GM12878 (cell line): ENCODE data around the gene CRIM1. TPM values are rescaled to one million over a fixed set of nuclear protein-coding genes. Genes with fewer than 3 reads are reported as not detected.

Experiments
- ATAC-seq: fragments of 200-7000 bp; cut with Tn5 transposase; 3 replicates; pipeline ENCODE4 v1.9.1; 2020; ENCODE audit warnings: mild to moderate bottlenecking, moderate library complexity
- BruUV-seq: library from RNA; stranded (reverse); fragments of 400-500 nt; replicated peaks from 2 replicates; lab custom pipeline; 2021; lab: Mats Ljungman, UMichigan
- CTCF ChIA-PET: fragments of 300-600 bp; sonication (Branson Sonifier 250); formaldehyde crosslinking; extraction: SDS; loops from one replicate; lab custom pipeline; 2021; ENCODE audit warnings: inconsistent platforms; lab: Yijun Ruan, JAX
- POLR2A ChIA-PET: fragments of 350-600 bp; formaldehyde crosslinking; extraction: SDS; loops from one replicate; lab custom pipeline; 2021; ENCODE audit warnings: inconsistent platforms; lab: Charles Lee
- RAD21 ChIA-PET: fragments of 300-600 bp; sonication (Branson Sonifier 250); formaldehyde crosslinking; loops from one replicate; lab custom pipeline; 2023; ENCODE audit warnings: antibody characterized with exemption; ENCODE audit not compliant: unreplicated experiment; lab: Charles Lee
- SMC1A ChIA-PET: fragments of 300-600 bp; sonication (Branson Sonifier 250); formaldehyde crosslinking; loops from one replicate; lab custom pipeline; 2023; ENCODE audit not compliant: unreplicated experiment, uncharacterized antibody; lab: Charles Lee
- DNase-seq: peaks from one replicate; pipeline ENCODE4 v3.0.0-alpha.2; 2011; ENCODE audit warnings: low read depth, low spot score
- FAIRE-seq: peaks from 3 replicates; lab custom pipeline; 2011; peaks lifted over from hg19 to GRCh38; lab: Jason Lieb, UNC
- H2AFZ ChIP-seq: 2 replicates; pipeline ENCODE4 v1.6.0; 2011; ENCODE audit warnings: low read depth, low read length, control low read depth; ENCODE audit not compliant: control insufficient read depth
- H3K27ac ChIP-seq: 2 replicates; pipeline ENCODE4 v1.5.1; 2011; ENCODE audit warnings: control low read depth; ENCODE audit not compliant: control insufficient read depth, insufficient read depth
- H3K27me3 ChIP-seq, 2 experiments: replicated peaks in 1 of 2; 2 replicates each; pipeline versions ENCODE4 v1.6.0 to v1.6.1; 2011; ENCODE audit warnings: low read length in 1 of 2; ENCODE audit not compliant: control insufficient read depth in 2 of 2, insufficient read depth in 2 of 2
- H3K36me3 ChIP-seq, 2 experiments: 2 replicates each; pipeline ENCODE4 v1.5.1; 2011; ENCODE audit warnings: low read length in 1 of 2; ENCODE audit not compliant: control insufficient read depth in 2 of 2, insufficient read depth in 2 of 2
- H3K4me1 ChIP-seq: 2 replicates; pipeline ENCODE4 v1.6.1; 2011; ENCODE audit warnings: mild to moderate bottlenecking, low read length, moderate library complexity, mixed read lengths; ENCODE audit not compliant: control insufficient read depth, insufficient read depth
- H3K4me2 ChIP-seq: 2 replicates; pipeline ENCODE4 v1.6.0; 2011; ENCODE audit warnings: control low read depth; ENCODE audit not compliant: control insufficient read depth, insufficient read depth
- H3K4me3 ChIP-seq: fragments of 200-600 bp; sonication (generic); 2 replicates; pipeline ENCODE4 v1.5.1; 2016
- H3K79me2 ChIP-seq: 2 replicates; pipeline ENCODE4 v1.6.0; 2011; ENCODE audit warnings: low read length; ENCODE audit not compliant: control insufficient read depth, insufficient read depth
- H3K9ac ChIP-seq: 2 replicates; pipeline ENCODE4 v1.8.0; 2011; ENCODE audit warnings: low read length, control low read depth, mixed read lengths; ENCODE audit not compliant: control insufficient read depth, insufficient read depth
- H3K9me3 ChIP-seq: replicated peaks from 3 replicates; pipeline ENCODE4 v1.5.1; 2011; ENCODE audit warnings: mild to moderate bottlenecking, low read length; ENCODE audit not compliant: control insufficient read depth, insufficient read depth
- H4K20me1 ChIP-seq: 2 replicates; pipeline ENCODE4 v1.6.0; 2011; ENCODE audit not compliant: control insufficient read depth, insufficient read depth
- BHLHE40 ChIP-seq, 2 experiments: fragments of 450-650 bp in 1 of 2; IDR thresholded peaks; 2 replicates each; pipeline ENCODE4 v1.6.1; 2011 to 2017; ENCODE audit warnings: low read depth in 2 of 2, borderline replicate concordance in 1 of 2, improper control_type of control experiment in 1 of 2, low read length in 1 of 2, mild to moderate bottlenecking in 1 of 2
- MTA3 ChIP-seq: IDR thresholded peaks from 2 replicates; pipeline ENCODE4 v1.6.1; 2012; ENCODE audit warnings: low read length, inconsistent platforms, borderline replicate concordance
- NKRF ChIP-seq: fragments of 450-650 bp; conservative IDR thresholded peaks from 2 replicates; pipeline ENCODE4 v1.6.1; 2017; ENCODE audit warnings: mild to moderate bottlenecking, moderate library complexity
- PKNOX1 ChIP-seq: fragments of 450-650 bp; IDR thresholded peaks from 2 replicates; pipeline ENCODE4 v1.6.1; 2016; ENCODE audit warnings: mild to moderate bottlenecking
- POLR2AphosphoS2 ChIP-seq: IDR thresholded peaks from 2 replicates; pipeline ENCODE4 v1.6.1; 2011; ENCODE audit warnings: low read depth, mild to moderate bottlenecking, low read length, improper control_type of control experiment, moderate library complexity
- RB1 ChIP-seq: fragments of 450-650 bp; formaldehyde crosslinking; IDR thresholded peaks from 2 replicates; pipeline ENCODE4 v1.6.1; 2017; ENCODE audit warnings: mild to moderate bottlenecking, borderline replicate concordance
- SIN3A ChIP-seq: IDR thresholded peaks from 2 replicates; pipeline ENCODE4 v1.6.1; 2012; ENCODE audit warnings: low read depth, low read length, improper control_type of control experiment
- TAF1 ChIP-seq: IDR thresholded peaks from 2 replicates; pipeline ENCODE4 v1.6.1; 2011; ENCODE audit warnings: mild to moderate bottlenecking, low read depth, low read length, borderline replicate concordance
- WGBS: methylation state at CpG from one replicate; pipeline ENCODE4 v1.1.6; 2016; ENCODE audit warnings: low lambda C conversion rate; ENCODE audit not compliant: insufficient replicate concordance, insufficient coverage; ENCODE audit errors: missing lambda C conversion rate; 5-methylcytosine and 5-hydroxymethylcytosine counted together
- in situ Hi-C: fragments of 300-500 bp; cut with MboI; formaldehyde crosslinking; loops from 9 replicates; pipeline ENCODE4 v1.14.3; 2018; ENCODE audit warnings: mixed read lengths
- intact Hi-C: fragments of 100-400 bp; cut with micrococcal nuclease; formaldehyde crosslinking; loops from one replicate; pipeline ENCODE4 v1.14.2; 2022; ENCODE audit not compliant: unreplicated experiment
- polyA plus RNA-seq, 11 experiments: library from polyadenylated mRNA; depleted of rRNA in 4 of 11; unstranded in 6 of 11; stranded (reverse) in 5 of 11; fragments of >200 nt; fragmentation: Nextera tagmentation in 4 of 11; fragmentation: Illumina TruSeq in 1 of 11; extraction: Ambion mirVana in 4 of 11; extraction: Trizol in 1 of 11; gene quantifications; 1 replicate in 1 of 11; 2 replicates in 10 of 11; pipeline versions ENCODE4 v1.2.1 to v1.2.3, GENCODE V29; 2011 to 2016; ENCODE audit warnings: inconsistent platforms in 2 of 11, missing spikeins in 2 of 11, low read depth in 1 of 11
- total RNA-seq, 4 experiments: library from RNA; depleted of rRNA in 3 of 4; stranded (reverse); fragments of >200 nt in 3 of 4; fragmentation: Illumina TruSeq in 1 of 4; extraction: Trizol in 1 of 4; gene quantifications; 2 replicates each; pipeline versions ENCODE4 v1.2.1 to v1.2.3, GENCODE V29; 2013 to 2021
- TF ChIP-seq, protein P1 (sequence below): IDR thresholded peaks from 2 replicates; pipeline ENCODE4 v1.6.1; 2012; ENCODE audit warnings: low read depth, low read length, improper control_type of control experiment
- TF ChIP-seq, protein P2 (sequence below): fragments of 450-650 bp; formaldehyde crosslinking; IDR thresholded peaks from 2 replicates; pipeline ENCODE4 v1.4.0; 2020; ENCODE audit warnings: mild to moderate bottlenecking, moderate library complexity

Gene CRIM1
- total and polyA plus RNA-seq, 10 of the 15 experiments (the other 5 are each of a cell fraction or from before 2014, with no cell fraction given): 0.42 to 7.4 (median 3.1) TPM

DNA sequence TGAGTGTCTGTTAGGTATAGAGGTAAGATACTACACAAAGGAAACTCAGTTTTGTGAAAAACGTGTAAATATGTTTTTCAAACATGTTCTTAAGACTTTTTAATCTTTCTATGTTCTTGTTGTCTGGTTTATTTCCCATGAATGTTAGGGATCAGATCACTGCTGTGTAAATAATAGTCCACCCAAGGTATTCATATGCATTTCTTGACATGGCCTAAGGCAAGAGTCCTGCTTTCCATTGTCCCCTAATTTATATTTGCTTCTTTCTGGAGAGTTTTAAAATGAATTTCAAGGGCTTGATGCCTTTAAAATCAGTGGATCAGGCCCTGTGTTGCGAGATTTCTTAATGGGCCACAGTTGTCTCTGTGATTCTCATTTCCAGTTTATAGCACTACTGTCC lies 28.9 kb downstream of the CRIM1 start:
- no TSS peak for BruUV-seq
- RAD21 ChIA-PET: no interaction called here
- POLR2A ChIA-PET: no interaction called here
- ATAC-seq (no peak), FAIRE-seq (no peak), DNase-seq (no peak)
- Histone ChIP-seq H3K4me2 (no peak overlapping the region), H3K27me3 (no peaks in the 10 kb centered on the region), H3K4me1 (no peaks in the 10 kb centered on the region), H3K9ac (no peak overlapping the region), H3K27ac (no peak overlapping the region), H3K36me3 (no peaks in the 10 kb centered on the region), H3K9me3 (no peaks in the 10 kb centered on the region), H3K79me2 (no peaks in the 10 kb centered on the region), H2AFZ (no peak overlapping the region), H3K4me3 (no peak overlapping the region), H4K20me1 (no peaks in the 10 kb centered on the region)
- intact Hi-C loops (no loop called here), in situ Hi-C loops (no loop called here)
- TF ChIP-seq TAF1 (no peak), RB1 (no peak), NKRF (no peak), PKNOX1 (no peak), BHLHE40 (IDR thresholded peaks at IDR 0.05; ENCODE audit: borderline replicate concordance in 1 of 2, low read depth in 2 of 2, low read length in 1 of 2) (no peak), MTA3 (no peak), SIN3A (no peak), POLR2AphosphoS2 (no peak)
- TF ChIP-seq, protein P1, sequence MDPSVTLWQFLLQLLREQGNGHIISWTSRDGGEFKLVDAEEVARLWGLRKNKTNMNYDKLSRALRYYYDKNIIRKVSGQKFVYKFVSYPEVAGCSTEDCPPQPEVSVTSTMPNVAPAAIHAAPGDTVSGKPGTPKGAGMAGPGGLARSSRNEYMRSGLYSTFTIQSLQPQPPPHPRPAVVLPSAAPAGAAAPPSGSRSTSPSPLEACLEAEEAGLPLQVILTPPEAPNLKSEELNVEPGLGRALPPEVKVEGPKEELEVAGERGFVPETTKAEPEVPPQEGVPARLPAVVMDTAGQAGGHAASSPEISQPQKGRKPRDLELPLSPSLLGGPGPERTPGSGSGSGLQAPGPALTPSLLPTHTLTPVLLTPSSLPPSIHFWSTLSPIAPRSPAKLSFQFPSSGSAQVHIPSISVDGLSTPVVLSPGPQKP: no peak
- TF ChIP-seq, protein P2, sequence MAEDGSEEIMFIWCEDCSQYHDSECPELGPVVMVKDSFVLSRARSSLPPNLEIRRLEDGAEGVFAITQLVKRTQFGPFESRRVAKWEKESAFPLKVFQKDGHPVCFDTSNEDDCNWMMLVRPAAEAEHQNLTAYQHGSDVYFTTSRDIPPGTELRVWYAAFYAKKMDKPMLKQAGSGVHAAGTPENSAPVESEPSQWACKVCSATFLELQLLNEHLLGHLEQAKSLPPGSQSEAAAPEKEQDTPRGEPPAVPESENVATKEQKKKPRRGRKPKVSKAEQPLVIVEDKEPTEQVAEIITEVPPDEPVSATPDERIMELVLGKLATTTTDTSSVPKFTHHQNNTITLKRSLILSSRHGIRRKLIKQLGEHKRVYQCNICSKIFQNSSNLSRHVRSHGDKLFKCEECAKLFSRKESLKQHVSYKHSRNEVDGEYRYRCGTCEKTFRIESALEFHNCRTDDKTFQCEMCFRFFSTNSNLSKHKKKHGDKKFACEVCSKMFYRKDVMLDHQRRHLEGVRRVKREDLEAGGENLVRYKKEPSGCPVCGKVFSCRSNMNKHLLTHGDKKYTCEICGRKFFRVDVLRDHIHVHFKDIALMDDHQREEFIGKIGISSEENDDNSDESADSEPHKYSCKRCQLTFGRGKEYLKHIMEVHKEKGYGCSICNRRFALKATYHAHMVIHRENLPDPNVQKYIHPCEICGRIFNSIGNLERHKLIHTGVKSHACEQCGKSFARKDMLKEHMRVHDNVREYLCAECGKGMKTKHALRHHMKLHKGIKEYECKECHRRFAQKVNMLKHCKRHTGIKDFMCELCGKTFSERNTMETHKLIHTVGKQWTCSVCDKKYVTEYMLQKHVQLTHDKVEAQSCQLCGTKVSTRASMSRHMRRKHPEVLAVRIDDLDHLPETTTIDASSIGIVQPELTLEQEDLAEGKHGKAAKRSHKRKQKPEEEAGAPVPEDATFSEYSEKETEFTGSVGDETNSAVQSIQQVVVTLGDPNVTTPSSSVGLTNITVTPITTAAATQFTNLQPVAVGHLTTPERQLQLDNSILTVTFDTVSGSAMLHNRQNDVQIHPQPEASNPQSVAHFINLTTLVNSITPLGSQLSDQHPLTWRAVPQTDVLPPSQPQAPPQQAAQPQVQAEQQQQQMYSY (CRISPR knock-in tag): no peak
- CTCF ChIA-PET: no interaction called here
- WGBS: 0% methylated on average over 2 of the region's 2 CpGs
- SMC1A ChIA-PET: interaction anchor here (0.7 kb wide), 1 partner anchor 20 kb away, joined by 4 read pairs; no protein-coding TSS in a partner anchor
